ENCODE results near the gene CDKAL1. TPM values are rescaled to one million over a fixed set of nuclear protein-coding genes. Genes with fewer than 3 reads are reported as not detected.

CDKAL1 gene
- total and polyA plus RNA-seq, 8 donors: 3.4 to 36.7 (median 10.4) TPM

DNA sequence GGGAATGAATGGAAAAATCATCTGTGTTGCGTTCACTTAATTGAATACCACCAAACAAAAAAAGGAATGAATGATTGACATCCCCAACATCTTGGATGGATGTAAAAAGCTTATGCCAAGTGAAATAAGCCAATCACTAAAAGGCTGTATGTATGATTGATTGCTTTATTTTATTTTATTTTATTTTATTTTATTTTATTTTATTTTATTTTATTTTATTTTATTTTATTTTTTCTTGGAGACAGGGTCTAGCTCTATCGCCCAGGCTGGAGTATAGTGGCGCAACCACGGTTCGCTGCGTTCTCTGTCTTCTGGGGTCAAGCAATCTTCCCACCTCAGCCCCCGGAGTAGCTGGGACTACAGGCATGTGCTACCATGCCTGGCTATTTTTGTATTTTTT lies 263.3 kb downstream of the CDKAL1 start:
- no peak for TF ChIP-seq EP300 (IDR thresholded peaks at IDR 0.05)
- no peak for TF ChIP-seq CTCF (IDR thresholded peaks at IDR 0.05)
- TF ChIP-seq POLR2AphosphoS5 (IDR thresholded peaks at IDR 0.05): no peak
- no peak for TF ChIP-seq POLR2A (IDR thresholded peaks at IDR 0.05)
- Histone ChIP-seq H3K9me3 (no peaks in the 10 kb centered on the region), H3K27ac (no peak overlapping the region), H3K4me1 (no peaks in the 10 kb centered on the region), H3K4me3 (no peak overlapping the region), H3K27me3 (no peaks in the 10 kb centered on the region), H3K36me3 (no peaks in the 10 kb centered on the region)
- intact Hi-C loops (cut with DNase I; ENCODE audit: low total_unique reads): no loop called here
- no peak for DNase-seq
- 97 to 99% (median 98%) methylated on average over 7 of the region's 7 CpGs for WGBS, 5 donors

DNA sequence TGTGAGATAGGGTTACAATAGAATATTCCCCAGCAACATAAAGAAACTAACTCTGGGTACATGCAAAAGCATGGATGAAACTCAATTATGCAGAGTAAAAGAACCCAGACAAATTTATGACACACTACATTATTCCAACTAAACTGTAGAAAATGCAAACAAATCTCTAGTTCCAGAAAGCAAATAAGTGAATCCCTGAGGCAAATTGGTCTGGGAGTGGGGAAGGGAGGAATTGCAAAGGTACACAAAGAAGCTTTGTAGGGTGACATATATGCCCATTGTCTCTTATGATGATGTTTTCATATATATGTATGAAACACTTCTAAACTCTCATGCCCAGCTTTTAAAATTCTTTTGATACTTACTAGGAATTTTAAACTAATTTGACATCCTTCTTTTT lies 266.0 kb downstream of the CDKAL1 start:
- Histone ChIP-seq H3K27me3 (no peaks in the 10 kb centered on the region), H3K4me3 (no peak overlapping the region), H3K36me3 (no peaks in the 10 kb centered on the region), H3K4me1 (no peaks in the 10 kb centered on the region), H3K27ac (no peak overlapping the region), H3K9me3 (no peaks in the 10 kb centered on the region)
- TF ChIP-seq POLR2AphosphoS5 (IDR thresholded peaks at IDR 0.05) (no peak), CTCF (IDR thresholded peaks at IDR 0.05) (no peak), EP300 (IDR thresholded peaks at IDR 0.05) (no peak), POLR2A (IDR thresholded peaks at IDR 0.05) (no peak)
- intact Hi-C loops (cut with DNase I; ENCODE audit: low total_unique reads): no loop called here
- no peak for DNase-seq

- intact Hi-C loops (cut with DNase I; ENCODE audit: low total_unique reads): no loop called here
- 95 to 99% (median 97%) methylated on average over 4 of the region's 4 CpGs for WGBS, 5 donors
- no peak for TF ChIP-seq CTCF (IDR thresholded peaks at IDR 0.05)
- no peak for TF ChIP-seq POLR2AphosphoS5 (IDR thresholded peaks at IDR 0.05)
- no peak for TF ChIP-seq POLR2A (IDR thresholded peaks at IDR 0.05)
- TF ChIP-seq EP300 (IDR thresholded peaks at IDR 0.05): no peak
These were observed 266.4 kb downstream of the CDKAL1 start for GRCh38 chr6:20800653-20801052.

GRCh38 chr6:20801595-20801994 lies 267.3 kb downstream of the CDKAL1 start:
- H3K4me3 ChIP-seq: no peak overlapping the region
- TF ChIP-seq CTCF (IDR thresholded peaks at IDR 0.05) (no peak), POLR2AphosphoS5 (IDR thresholded peaks at IDR 0.05) (no peak), POLR2A (IDR thresholded peaks at IDR 0.05) (no peak), EP300 (IDR thresholded peaks at IDR 0.05) (no peak)
- no peak for DNase-seq
- H3K27ac ChIP-seq: no peak overlapping the region
- H3K9me3 ChIP-seq: peaks cover 0 to 10% (median 3%) of the 10 kb centered on the region in 4 donors
- H3K36me3 ChIP-seq: peaks cover 0 to 8% (median 0%) of the 10 kb centered on the region in 4 donors
- WGBS, 5 donors: 96 to 98% (median 97%) methylated on average over 3 of the region's 3 CpGs
- no peaks in the 10 kb centered on the region for H3K4me1 ChIP-seq
- intact Hi-C loops (cut with DNase I; ENCODE audit: low total_unique reads): no loop called here
- H3K27me3 ChIP-seq: no peaks in the 10 kb centered on the region

More at GRCh38 chr6:20800653-20801052, 266.4 kb downstream of the CDKAL1 start:
- Histone ChIP-seq H3K36me3 (peaks cover 0 to under 1% (median 0%) of the 10 kb centered on the region in 4 donors), H3K4me3 (no peak overlapping the region), H3K9me3 (peaks cover 0 to under 1% (median 0%) of the 10 kb centered on the region in 4 donors), H3K27me3 (no peaks in the 10 kb centered on the region), H3K4me1 (no peaks in the 10 kb centered on the region), H3K27ac (no peak overlapping the region)
- DNase-seq: no peak
